Stimulated activated CD4-positive, alpha-beta T cell treated with anti-CD3 and anti-CD28 coated beads, Interleukin-4, amount 100 ng/mL, for 24 hours (primary cell): Measurements from ENCODE around the gene E2F8.

ENCODE experiments used
- DNase-seq: peaks from one replicate; pipeline ENCODE4 v3.0.0-alpha.2; 2020

Gene E2F8

DNA sequence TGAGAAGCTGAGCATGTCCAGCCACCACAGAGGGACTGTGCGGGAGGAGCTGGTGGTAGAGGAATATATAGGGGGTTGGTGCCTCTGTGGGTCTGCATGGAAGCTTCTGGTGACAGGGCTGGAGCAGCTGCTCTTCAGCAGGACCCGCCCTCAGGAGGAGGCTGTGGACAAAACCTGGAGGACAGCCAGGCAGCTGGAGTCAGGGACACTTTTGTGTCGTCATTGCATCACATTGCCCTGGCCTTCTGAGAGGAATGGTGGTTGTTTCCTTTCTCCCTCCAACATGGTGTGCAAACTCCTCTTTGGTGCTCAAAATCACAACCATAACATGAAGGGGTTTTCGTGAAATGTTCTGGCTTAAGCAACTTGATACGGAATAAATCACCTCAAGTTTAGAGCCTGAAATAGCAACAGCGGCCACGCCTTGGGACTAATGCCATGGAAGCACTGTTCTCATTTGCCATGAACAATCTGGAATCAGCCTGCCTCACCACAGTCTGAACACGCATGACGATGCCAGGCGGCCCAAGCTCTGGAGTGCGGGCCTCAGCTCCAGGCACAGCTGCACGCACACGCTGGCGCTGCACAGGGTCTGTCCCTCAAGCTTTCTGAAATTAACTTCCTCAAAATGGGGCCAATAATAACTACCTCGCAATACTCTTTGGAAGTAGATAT is 21.8 kb downstream of the E2F8 start:
- no peak for DNase-seq

DNA sequence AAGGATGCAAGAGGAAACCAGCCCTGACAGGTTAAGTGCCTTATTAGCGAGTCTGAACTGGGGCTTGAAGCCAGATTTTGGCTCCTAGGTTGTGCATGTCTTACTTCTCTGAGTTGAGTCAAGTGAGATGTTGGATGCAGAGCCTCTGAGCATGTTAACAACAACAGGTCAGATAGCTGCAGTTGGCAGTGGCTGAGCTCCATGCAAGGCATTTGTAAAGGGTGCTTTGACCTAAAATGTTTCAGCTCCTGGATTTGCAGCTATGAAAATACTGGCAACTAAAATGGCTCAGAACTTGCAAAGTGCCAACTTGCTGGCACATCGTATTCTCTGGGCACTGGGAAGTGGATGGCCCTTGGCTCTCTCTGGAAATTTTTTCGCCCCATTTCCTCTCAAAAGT is 22.5 kb downstream of the E2F8 start:
- DNase-seq, result no peak

DNA sequence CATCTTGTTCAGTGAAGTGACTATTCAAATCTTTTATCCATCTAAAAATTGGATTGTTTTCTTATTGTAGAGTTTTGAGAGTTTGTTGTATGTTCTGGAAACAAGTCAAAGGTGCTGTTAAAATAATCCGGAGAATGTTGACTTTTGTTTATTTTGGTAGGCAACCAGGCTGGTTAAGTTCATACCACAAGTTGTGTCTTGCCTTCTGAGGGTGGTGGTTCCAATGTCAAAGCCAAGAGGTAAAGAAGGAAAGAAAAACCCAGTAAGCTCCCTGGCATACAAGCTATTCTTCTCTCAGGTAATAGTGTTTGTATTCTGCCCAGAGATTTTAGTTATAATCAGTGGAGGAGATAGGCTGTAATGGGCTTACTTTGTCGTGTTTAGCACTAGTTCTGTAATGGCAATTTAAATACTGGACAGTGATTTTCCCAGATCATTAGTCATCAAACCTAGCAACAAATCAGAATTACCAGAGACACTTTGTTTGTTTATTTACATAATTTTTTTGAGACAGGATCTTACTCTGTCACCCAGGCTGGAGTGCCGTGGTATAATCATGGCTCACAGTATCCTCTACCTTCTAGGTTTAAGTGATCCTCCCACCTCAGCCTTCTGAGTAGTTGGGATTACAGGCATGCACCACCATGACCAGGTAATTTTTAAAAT is 23.9 kb downstream of the E2F8 start:
- DNase-seq, result no peak

DNA sequence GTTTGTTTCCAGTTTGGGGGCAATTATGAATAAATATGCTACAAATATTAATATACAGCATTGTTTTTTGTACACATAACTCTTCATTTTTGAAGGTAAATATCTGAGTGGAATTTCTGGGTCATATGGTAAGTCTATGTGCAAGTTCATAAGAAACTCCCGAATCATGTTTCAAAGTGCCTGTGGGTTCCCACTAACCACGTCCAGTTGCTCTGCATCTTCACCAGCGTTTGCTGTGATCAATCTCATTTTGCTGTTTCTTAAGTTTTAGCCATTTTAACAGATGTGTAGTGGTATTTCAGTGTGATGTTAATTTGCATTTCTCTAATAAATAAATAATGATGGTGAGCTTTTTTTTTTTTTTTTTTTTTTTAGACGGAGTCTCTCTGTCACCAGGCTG is 24.7 kb downstream of the E2F8 start:
- DNase-seq, result no peak

DNA sequence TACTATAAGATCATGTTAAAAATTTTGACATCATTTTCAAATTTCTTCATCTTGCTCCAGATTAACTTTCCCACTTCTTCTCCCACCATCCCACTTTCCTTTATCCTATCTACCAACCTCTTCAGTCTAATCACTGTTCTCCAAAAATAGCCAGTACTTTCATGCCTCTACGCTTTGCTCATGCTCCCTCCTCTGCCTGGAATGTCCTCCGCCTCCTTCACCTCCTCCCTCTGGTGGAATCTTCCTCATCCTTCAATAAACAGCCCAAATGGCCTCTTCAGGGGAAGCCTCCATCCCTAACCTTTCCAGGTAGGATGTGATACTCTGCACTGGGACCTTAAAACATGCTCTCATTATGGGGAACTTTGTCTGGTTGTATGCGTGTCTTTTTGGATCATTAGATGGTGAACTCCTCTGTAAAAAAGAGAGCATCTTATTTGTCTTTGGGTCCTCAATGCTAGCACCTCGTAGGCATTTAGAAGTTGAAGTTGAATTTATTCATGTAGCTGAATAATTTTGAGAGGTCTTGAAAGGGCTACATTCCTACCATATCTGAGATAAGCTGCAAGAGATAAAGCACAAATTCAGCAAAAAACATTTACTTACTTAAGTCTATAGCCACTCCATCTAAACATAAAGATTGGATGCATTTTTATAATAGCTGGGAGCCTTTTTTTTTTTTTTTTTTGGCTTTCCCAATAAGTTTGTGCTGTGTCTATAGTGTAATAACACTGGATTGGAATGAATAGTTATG is 31.0 kb downstream of the E2F8 start:
- DNase-seq, result no peak

DNA sequence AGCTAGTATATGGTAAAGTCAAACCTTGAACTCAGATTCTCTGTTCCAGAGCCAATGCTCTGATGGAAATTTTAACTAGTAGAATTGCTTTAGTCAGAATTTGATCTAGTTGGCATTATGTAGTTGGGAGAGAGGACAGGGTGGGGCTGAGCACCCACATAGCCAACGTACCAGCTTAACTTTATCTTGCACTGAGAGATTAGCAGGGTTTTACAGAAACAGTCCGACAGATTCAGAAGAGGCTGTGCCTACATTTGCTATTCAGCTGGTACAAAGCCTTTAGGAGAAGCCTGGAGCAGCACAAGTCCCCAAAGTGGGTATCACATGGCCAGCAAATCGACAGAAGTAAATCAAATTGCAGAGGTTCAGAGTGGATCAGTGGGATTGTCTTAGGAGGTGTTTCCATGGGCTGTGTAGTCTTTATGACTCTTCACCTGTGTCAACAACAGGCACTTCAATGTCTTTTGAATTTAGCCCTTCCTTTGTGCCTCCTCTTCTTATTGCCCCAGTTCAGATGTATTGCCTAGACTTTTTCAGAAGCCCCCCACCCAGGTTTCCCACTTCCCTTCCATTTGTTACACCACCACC is 31.7 kb downstream of the E2F8 start:
- no peak for DNase-seq

DNA sequence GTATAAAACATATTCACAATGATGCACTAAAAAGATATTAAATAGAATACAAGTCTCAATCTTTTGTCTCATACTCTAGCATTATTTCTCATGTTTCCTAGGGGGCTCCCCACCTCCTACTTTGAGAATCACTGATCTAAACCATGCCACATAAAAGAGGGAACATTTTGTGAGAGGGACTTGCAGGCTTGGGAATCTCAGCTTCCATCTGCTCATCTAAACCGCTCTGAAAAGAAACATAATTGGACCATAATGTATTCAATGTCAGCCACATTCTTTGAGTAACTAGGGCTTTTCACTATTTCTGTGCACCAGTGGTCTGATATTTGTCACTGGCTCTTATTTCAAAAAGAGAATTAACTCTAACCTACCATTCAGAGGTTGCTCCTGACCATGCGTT is 32.6 kb downstream of the E2F8 start:
- DNase-seq, result no peak

DNA sequence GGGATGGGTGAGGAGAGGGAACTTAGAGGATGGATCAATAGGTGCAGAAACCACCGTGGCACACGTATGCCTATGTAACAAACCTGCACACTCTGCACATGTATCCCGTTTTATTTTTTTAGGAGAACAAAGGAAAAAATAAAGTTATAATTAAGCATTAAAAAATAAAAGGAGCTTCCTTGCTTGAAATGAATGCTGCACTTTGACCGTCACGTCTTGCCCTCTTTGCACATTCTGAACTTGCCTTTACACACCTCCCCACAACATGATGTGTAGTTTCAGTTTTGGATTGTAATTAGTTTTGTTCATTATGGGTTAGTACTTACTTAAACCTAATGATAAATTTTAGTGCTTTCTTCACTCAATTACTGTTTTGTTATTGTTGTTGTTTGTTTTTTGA is 35.9 kb downstream of the E2F8 start:
- no peak for DNase-seq

DNA sequence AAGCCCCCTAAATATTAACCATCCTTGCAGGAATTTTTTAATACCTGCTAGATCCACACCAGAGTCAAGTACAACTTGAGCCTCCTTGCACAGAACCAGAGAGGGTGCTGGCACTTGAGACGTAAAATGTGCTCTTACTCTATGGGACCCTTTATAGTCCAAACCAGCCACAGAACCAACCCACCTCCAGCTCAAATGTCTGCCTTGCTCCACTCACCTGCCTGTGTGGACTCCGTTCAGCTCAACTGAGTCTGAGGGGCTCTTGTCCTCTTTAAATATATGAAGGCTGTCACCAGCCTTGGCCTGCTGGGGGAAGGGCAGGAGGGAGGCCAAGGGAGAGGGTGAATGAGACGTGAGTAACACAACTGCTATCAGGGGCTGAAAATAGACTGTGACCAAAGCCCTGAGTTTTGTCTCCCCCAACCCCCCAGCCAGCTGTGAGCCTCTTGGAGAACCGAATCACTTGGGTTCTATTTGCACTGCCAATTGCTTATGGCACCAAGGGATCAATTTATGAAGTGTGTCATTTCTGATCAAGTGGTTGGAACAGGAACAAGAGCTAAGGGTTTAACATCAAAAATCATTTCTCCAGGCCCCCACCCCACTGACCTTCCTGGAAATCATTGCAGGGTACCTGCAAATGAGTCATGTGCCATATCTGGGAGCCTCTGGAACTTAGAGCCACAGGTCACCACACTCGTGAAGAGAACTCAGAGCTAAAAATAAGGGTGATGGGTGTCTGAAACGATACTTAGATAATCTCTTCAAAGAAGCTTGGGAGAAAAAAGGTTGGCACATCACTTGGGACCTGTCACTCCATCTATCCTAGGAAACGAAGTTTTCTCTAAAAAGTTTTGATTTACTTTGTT is 38.8 kb downstream of the E2F8 start, which contains the start of gene CSRP3:
Gene CSRP3 (minus strand): TSS at position 247 of the 869 bp plus-strand sequence. CDS start 9,535 bp downstream, outside the sequence.
- no peak for DNase-seq

DNA sequence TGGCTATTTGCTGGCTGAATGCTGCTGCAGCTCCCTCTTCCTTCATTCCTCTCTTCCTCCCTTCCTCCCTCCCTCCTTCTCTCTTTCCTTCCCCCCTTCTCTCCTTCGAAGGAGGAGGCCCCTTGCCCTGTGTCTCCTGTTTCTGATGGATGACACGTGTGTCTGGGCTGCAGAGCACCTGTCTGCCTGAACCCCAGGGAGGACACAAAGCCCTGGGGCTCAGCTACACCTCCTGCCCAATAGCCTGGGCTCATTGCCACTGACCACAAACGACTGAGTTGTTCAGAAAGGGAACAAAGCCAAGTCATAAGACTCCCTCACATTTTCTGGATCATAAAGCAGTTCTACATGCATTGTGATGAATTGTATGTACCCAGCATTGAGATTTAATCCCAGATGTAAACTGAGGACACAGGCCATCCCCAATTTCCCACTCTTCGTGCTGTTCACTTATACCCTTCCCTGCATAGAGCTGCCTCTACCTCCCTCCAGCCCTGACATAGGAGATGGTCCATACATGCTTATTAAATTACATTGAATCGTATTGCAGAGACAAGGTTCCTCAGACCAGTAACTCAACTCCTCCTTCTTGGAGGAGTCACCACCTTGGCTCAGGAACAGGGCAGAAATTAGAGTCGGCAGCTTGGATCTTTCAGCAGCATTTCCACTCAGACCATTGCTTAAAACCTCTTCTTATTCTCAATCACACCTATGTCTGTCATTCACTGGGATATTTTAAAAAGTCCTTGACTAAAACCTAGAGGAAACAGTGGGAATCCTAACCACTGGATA is 40.1 kb downstream of the E2F8 start:
- DNase-seq, result no peak

DNA sequence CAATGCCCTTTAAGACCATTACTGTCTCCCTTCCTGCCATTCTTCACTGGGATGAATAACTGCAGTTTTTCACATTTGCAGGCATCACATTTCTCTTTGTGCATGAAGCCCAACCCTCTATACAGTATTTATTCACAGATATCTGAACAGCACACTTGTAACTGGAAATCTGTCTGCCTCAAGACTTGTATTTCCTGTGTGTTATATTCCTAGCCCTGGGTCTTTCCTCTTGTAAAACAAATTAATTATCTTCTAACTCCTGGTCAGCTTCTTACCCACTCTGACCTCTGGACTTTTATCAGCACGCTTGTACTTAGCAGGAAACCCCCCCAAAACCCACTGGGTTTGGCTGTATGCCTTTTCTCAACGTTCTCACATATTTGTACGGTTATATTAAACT is 41.0 kb downstream of the E2F8 start:
- DNase-seq, result no peak

DNA sequence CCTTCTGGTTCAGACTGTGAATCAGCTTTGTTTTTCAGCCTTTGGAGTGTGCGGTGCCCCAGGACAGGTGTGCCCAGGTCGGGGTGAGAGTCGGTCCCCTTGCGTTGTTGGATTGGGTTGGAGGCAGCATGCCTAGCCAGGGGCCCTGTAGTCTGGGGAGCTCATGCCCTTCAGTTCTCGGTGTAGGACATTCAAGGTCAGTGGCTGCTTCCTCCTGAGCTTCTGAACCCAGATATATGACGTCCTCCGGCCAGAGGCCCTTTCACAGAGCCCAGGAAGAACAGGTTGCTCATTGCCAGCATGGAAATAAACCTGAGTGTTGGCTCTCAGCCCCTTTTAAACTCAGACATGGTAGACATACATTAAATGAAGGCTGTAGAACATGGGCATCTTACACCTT is 41.7 kb downstream of the E2F8 start:
- no peak for DNase-seq

DNA sequence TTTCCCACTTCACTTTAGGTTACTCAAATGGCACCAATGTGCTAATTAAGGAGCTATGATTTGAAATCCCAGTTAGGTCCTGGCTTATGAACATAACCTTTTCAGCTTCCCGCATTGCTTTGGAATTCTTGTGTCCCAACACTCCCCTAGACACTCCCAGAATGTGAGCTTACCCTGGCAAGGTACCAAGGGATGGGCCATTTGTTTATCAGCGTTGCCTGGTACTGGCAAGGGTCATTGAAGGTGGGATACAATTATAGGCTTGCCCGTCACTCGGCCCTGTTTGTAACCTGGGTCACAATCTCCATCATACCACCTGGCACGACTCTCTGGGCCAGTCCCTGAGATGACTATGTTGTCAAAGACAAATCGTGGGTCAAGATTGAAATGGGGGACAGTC is 44.3 kb downstream of the E2F8 start:
- no peak for DNase-seq

DNA sequence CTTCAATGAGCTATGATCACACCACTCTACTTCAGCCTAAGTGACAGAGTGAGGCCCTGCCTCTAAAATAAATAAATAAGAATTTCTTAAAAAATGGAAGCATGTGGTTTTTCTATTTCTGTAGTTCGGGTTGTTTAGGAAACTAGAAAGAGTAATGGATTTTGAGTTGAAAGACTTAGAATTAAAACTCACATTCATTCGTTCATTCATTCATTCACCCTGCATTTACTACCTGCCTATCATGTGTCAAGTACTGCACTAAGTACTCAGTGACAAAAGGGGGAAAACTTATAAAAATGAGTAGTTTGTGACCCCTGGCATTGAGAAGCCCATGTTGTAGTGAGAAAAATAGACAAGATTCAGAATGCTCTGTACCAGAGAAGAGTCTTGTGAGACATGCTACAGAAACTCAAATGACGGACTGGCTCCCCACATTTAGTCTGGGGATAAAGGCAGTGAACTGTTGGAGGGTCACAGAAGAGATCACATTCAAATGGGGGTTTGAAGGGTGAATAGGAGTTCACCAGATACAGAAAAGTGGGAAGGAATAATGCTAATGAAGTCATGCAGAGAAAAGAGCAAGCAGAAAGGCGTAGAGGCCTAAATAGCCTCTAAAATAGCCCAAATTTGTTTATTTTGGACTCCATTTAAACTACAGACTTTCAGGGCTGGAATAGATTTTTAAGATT is 46.0 kb downstream of the E2F8 start:
- no peak for DNase-seq

DNA sequence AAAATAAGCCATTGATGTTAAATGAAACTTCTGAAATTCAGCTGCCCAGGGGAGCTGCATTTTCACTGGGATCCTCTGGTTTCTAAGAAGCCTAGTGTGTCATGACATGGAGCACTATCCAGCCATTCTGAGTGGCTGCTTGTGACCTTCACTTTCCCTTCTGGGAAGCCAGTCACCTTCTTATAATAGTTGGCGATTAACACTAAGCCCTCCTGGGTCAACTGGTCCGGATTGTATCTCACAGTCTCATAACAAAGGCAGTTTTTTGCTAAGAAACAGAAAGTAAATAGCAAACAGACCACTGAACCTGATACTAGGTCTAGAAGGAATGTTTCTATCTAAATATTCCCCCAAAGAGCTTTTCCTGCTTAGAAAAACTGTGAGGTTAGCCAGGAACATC is 46.8 kb downstream of the E2F8 start:
- no peak for DNase-seq

DNA sequence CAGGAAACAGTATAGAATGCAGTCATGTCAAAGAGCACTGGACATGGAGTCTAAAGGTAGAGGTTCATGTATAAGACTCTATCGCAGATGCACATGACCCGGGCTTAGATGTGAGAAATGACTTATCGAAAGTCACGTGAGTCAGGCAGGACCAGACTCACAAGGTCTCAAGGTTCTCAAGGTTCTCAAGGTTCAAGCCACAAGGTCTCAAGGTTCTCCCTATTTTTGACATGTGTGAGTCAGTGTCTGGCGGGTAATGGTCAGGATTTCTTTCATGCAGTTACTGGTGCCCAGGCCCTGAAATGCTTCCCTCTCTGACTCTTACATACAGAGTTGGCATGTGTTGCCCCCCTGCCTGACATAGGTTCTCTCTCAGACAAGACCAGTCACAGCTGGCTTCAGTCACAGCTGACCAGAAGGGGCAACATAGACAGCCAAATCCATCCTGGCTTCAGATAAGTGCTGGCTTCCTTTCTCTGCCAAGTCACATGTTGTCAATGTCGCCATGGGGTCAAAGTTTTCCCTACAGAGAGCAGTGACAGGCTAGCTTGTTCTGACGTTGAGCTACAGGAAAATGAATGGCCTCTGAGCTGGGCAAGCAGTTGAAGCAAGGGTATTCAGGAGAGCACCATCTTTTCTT is 49.1 kb downstream of the E2F8 start:
- no peak for DNase-seq

DNA sequence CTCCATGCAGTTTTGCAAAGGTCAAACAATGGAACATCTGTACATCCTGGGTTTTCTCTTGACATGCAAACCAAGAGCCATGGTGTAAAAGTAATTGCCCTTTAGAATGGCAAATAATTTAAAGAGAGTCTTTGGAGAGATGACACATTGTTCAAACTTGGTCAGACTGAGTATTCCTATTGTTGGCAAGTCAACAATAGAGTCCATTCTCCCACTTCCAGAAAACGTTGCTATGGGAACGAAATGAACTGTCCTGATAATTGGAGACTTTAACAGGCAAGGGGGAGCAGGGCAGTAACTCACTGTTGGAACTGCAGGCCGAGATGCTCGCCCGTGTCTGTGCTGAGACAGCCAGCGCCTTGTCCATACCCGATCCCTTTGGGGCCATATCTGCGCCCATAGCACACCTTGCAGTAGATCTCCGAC is 52.9 kb downstream of the E2F8 start:
- no peak for DNase-seq

DNA sequence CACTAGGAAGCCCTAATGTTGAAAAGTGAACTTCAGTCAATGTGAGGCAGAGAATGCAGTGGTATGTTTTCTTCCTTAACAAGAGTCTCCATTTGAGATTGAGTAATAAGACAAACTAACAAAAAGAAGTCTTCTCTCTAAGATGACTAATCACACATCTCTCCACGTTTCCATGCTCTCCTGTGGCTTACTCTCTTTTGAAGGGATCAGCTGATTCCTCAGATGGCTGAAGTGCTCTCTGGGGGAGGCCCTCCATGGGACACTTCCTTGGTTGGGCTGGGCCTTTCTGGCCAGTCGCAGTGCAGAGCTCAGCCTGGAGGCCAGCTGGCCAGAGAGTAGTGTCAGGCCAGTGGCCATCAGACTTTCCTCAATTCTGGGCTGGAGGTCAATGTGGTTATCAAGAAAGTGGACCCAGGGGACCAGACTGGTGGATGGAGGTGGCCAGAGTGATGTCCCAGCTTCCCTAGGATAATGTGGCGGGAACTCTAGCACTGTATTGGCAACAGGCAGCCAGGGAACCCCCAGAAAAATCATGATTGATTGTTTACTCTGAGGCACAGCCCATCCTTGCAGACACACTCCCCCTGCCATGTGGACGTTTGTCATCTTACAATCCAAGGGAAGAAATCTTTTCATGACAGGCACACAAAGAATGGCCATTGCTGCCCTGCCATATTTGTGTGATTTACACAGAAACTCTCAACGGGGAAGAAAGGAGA is 53.5 kb downstream of the E2F8 start:
- no peak for DNase-seq

DNA sequence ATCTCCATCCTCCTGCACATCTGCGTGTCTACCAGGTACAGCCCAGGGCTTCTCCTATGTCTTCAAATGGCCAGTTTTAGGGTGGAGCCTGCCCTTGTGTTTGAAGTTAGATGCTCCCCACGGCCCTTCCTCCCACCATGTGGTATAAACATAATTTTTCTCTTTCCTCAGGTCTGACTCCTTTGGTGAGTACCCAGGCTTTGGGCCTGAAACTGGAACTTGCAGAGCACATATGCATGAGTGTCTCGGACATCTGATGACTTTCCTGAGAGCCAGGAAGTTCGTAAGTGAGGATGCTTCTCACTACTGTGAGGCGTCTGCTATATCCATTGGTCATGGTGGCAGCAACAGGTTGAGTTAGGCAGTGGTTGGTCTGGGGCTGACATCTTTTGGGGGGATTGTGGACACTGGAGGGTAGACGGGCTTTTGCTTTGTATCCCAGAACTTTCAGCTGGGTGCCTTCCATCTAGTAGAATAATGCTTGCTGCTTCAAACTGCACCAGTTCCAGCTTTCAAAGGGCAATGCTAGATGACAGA is 55.2 kb downstream of the E2F8 start:
- DNase-seq, result no peak

DNA sequence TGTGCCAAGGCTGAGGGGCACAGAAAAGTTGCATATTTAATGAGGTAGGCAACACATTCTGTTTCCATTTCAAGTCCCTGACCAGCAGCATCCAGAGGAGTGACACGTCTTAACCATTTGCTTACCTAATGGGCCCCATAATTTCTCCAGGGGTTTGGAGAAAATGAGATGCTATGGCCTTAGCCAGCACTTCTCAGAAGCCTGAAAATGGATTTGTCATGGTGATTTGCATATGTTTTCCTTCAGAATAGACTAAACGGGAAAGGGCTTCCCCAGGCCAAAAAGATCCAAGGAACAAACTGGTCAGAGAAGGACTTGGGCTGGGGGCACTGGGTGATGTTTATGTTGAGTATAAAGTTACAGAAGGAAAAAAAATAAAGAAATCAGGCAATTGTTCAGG is 55.7 kb downstream of the E2F8 start:
- DNase-seq, result no peak
